Putamen (tissue), 1 donor: ENCODE results near the gene ALAS1.
A peak's percentile ranks its signal among the peaks of the same experiment; 100 is the strongest.
"Not testable (repeated sequence)": the region's sequence is repeated elsewhere in the genome, so short reads cannot be mapped to it uniquely, and the experiment has no call there.

ENCODE experiments used
- DNase-seq: peaks from one replicate; pipeline ENCODE4 v3.0.0-alpha.2; 2016; ENCODE audit warnings: low spot score

The ALAS1 gene

GRCh38 chr3:52176951-52177700 lies 20.8 kb upstream of the ALAS1 start:
- no peak for DNase-seq

- no peak for DNase-seq
Measured at GRCh38 chr3:52177701-52178042, 20.3 kb upstream of the ALAS1 start.

GRCh38 chr3:52178126-52178525 lies 19.8 kb upstream of the ALAS1 start:
- DNase-seq: not testable (repeated sequence)

GRCh38 chr3:52178537-52178936 lies 19.4 kb upstream of the ALAS1 start:
- DNase-seq: no peak

GRCh38 chr3:52181543-52181942 lies 16.4 kb upstream of the ALAS1 start:
- no peak for DNase-seq

GRCh38 chr3:52182196-52182595 lies 15.8 kb upstream of the ALAS1 start:
- no peak for DNase-seq

- no peak for DNase-seq
Measured at GRCh38 chr3:52182691-52183090, 15.3 kb upstream of the ALAS1 start.

- no peak for DNase-seq
Measured at GRCh38 chr3:52183786-52184445, 14.0 kb upstream of the ALAS1 start.

- no peak for DNase-seq
Measured at GRCh38 chr3:52184690-52185089, 13.3 kb upstream of the ALAS1 start.

- DNase-seq: no peak
Measured at GRCh38 chr3:52185311-52185710, 12.6 kb upstream of the ALAS1 start.

- no peak for DNase-seq
Measured at GRCh38 chr3:52185837-52186236, 12.1 kb upstream of the ALAS1 start.

GRCh38 chr3:52186729-52187128 lies 11.2 kb upstream of the ALAS1 start:
- no peak for DNase-seq

- DNase-seq: no peak
Measured at GRCh38 chr3:52188556-52188955, 9.4 kb upstream of the ALAS1 start.

- DNase-seq: peak; percentile 47
Measured at GRCh38 chr3:52190294-52191074, 7.5 kb upstream of the ALAS1 start.

- no peak for DNase-seq
Measured at GRCh38 chr3:52191663-52192062, 6.3 kb upstream of the ALAS1 start.

GRCh38 chr3:52193065-52193464 lies 4.9 kb upstream of the ALAS1 start:
- peak; percentile 64 for DNase-seq

- DNase-seq: no peak
Measured at GRCh38 chr3:52194485-52195290, 3.3 kb upstream of the ALAS1 start.

- no peak for DNase-seq
Measured at GRCh38 chr3:52195291-52195597, 2.7 kb upstream of the ALAS1 start.

GRCh38 chr3:52195823-52196331 lies 2.1 kb upstream of the ALAS1 start:
- no peak for DNase-seq

- no peak for DNase-seq
Measured at GRCh38 chr3:52196977-52197376, 983 bp upstream of the ALAS1 start.

- DNase-seq: no peak
Measured at GRCh38 chr3:52197499-52197841, 490 bp upstream of the ALAS1 start.
